ENCODE data around the gene EMILIN1.

Gene EMILIN1

DNA sequence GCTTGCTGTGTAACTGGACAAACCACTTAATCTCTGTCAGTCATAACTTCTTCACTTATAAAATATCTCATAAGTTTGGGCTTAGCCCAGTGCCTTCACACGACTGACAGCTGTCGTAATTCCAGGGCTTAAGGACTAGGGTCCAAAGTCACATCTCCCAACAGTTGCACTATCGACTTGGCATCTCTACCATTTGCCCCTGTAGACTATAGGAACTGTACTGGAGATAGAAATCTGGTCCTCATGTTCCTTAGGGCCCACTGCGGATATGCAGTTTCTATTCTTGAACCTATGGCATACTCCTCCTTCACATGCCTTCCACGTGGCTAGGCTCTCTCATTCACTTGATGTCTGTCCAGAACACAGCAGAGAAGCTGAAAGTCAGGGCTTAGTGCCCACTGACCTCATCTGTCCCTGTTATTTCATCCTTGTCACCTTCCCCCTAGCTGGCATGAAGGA, 47.9 kb downstream of the EMILIN1 start:
- no peak for DNase-seq (ENCODE audit: low spot score)

DNA sequence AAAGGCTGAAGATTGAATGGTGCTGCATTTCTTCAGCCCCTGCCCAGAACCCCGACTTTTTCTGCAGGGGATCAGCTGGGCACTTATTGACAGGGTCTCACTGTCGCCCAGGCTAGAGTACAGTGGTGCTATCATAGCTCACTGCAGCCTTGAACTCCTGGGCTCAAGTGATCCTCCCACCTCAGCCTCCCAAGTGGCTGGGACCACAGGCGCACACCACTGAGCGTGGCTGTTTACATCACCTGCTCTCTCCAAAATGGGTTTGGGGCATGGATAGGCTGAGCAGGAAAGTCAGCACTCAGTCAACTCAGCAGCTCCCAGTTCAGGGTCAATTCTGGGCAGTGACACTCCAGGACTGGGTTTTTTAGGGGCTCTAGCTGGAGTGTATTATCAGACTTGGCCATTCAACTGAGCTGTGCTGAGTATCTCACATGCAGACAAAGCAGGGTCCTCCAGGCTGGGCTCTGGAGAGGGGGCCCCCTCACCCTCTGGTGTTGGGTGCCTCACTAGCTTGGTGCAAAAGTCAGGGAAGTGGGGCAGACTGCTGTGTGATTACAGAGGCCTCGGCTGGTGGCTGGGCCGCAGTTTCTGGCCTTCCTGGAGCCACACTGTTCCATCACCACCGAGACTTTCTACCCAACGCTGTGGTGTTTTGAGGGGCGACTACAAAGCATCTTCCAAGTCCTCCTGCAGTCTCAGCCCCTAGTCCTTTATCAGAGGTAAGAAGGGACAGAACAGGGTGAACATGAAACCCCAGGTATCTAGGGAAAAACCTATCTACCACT, 49.7 kb downstream of the EMILIN1 start:
- no peak for DNase-seq (ENCODE audit: low spot score)

DNA sequence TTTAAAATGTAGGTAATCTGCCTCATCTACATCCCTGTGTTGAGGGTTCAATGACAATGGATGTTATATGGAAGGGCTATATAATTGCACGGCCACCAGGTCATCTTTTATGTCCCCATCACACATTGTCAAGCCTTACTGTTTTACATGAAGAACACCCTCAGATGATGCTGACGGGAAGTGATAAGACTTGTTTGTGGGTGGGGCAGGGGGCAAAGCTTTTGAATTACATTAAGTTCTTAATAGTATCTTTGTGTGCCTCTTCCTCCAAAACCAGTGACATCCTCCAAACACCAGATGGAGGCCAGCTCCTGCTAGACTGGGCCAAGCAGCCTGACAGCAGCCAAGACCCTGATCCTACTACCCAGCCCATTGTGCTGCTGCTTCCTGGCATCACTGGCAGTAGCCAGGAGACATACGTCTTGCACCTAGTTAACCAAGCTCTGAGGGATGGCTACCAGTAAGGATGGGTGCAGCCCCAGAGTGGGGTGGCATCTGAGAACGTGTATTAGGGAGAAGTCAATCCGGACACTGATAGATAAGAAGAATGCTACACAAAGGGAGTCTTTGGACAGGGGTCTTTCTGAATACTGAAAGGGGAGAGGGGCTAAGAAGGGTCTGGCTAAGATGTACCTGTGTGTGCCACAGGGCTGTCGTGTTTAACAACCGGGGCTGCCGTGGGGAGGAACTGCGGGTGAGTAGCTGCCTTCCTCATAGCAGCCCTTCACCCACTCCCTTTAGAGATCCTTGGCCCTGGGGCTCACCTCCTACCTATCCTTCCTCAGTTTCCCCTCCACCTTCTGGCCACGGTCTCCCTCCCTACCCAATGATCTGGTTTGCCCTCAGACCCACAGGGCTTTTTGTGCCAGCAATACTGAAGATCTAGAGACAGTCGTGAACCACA, 50.5 kb downstream of the EMILIN1 start:
- no peak for DNase-seq (ENCODE audit: low spot score)

DNA sequence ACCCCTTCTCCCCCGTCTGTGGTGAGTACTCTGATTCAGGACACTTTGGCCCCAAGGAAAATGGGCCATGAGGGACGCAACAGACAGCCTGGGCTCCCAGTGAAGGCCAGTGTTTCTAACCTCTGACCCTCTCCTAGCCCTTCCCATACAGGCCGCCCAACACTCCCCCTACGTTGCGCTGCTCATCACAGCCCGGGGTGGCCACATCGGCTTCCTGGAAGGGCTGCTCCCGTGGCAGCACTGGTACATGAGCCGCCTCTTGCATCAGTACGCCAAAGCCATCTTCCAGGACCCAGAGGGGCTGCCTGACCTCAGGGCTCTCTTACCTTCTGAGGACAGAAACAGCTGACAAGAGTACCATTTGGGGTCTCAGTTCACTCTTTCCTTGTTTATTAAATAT, 52.0 kb downstream of the EMILIN1 start:
- DNase-seq (ENCODE audit: low spot score): no peak

DNA sequence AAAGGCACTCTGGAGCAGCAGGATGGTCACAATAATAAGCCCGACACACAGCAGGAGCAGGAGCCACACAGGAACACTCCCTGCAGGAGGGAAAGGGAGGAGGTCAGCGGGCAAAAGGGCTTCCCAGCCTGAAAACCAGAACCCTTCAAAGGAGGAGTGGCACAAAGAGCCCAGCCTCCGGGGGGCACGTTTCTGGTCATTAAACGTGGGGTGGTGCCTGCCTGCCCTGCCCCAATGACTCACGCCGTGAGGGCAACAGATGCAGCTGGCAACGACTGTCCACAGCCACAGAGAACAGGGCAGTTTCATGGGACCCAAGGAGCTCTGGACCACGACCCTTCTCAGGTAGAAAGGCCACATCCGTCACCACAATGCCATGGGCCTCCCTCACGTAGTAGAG, 53.0 kb downstream of the EMILIN1 start:
- peak; percentile 66 for DNase-seq (ENCODE audit: low spot score)

DNA sequence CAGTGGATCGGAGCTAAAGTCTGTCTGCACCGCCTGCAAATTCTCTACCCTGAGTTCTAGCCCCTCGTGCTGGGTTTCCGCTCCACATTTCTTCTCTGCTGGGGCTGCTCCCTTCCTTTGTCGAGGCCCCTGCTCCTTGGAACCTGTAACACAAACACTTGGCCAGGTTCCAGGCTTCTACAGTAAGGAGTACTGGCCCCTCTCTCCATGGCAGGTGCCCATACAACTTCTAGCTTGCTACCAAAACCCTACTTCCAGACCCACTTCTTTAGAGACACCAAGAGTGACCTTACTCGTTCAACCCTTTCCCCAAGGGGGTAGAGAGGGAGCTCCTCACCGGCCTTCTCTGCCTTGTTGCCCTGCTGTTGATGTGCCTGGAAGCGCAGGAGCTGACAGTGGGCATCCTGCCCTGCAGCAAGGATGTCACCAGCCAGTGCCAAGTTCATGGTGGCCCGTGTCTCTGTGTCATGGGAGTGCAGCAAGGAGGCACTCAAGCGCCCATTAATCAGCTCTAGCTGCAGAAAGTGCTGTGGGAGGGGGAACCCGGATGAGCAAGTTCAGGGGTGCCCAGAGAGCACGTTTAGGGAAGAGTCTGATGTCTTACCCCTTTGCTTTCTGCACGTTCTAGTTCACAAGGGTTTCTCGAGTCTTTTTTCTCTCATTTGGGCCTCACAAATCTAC, 54.9 kb downstream of the EMILIN1 start:
- DNase-seq (ENCODE audit: low spot score): no peak

DNA sequence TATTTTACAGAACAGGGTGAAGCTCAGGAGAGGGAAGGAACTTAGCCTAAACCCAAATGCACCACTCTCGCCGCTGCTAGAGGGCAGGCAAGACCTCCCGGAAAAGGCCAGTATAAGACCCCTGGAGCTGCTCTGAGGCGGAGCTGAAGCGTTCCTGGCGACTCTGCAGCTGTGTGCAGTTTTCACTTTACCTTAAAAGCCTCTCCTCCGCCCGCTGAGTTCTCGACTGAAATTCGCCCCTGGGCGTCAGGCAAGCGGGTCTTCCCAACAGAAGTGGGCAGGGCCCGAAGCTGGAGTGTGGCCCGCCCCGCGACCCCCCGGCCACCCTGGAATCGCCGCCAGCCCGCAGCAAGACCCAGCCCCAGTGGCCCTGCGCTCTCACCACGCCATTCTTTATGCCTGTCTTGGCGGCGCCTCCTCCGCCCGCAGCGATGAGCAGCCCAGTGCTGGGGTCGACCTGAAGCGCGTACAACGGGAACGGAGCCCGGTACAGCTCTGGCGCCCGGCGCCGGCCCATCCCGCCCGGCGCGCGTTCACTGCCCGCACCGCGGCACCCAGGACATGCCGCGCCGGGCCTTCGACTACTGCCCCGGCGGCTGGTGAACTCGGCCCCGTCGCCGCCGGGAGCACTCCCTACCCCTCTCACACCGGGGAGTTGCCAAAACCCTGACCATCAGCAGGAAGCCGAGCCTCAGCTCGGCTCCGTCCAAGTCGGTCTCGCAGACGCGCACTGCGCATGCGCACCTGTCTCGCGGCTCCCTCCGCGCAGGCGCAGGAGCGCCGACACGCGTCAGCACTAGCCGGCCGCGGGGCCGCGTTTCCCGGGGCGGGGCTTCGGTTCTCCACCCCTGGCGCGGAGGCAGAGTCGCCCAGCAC, 55.7 kb downstream of the EMILIN1 start, which contains the start of gene PREB:
TSS of gene PREB (minus strand) at position 732 of the 876 bp plus-strand sequence. CDS start at position 517, 215 bp downstream.
- DNase-seq (ENCODE audit: low spot score): peak; percentile 93

DNA sequence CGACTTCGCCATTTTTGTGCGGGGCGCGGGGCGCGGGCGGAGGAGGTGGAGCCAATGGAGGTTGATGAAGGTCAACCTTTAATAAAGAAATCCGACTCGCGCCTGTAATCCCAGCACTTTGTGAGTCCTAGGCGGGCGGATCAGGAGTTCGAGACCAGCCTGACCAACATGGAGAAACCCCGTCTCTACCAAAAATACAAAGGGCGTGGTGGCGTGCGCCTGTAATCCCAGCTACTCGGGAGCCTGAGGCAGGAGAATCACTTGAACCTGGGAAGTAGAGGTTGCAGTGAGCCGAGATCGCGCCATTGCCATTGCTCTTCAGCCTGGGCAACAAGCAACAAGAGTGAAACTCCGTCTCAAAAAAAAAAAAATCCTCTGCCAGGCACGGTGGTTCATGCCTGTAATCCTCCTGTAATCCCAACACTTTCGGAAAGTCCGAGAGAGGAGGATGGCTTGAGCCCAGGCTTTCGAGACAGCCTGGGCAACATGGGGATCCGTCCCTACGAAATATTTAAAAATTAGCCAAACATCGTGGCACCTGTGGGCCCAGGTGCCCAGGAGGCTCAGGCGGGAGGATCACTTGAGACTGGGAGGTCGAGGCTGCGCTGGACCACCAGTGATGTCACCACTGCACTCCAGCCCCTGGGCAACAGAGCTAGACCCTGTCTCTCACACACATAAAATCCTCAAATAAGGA, 56.5 kb downstream of the EMILIN1 start:
- DNase-seq (ENCODE audit: low spot score): no peak

DNA sequence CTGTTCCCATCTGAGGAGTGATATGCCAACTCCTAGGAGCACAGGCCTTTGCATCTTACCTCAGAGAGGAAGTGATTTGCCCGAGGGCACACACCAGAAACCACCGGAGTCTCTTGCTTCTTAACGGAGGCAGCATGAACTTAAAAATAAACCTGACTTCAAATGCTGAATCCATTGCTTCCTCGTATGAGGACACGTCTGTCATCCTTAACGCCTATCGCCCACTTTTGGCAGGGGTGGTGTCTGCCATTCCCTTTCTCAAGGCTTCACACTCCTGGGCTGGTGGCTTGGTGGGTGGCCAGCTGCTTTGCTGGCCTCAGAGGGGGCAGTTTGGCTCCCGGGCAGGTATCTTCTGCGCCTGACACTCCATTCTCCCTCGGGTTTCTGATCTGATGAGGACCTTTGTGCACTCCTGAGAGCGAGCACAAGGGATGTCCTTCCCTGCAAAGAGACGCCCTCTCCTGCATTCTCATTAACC, 57.1 kb downstream of the EMILIN1 start:
- no peak for DNase-seq (ENCODE audit: low spot score)
